GM18502 (cell line): ENCODE data around the gene SAT2.

Experiments used
- ATAC-seq: cut with Tn5 transposase; IDR thresholded peaks from one replicate; pipeline ENCODE4 v1.9.1; 2021; ENCODE audit warnings: mild to moderate bottlenecking; ENCODE audit not compliant: unreplicated experiment, poor library complexity

Gene SAT2

DNA sequence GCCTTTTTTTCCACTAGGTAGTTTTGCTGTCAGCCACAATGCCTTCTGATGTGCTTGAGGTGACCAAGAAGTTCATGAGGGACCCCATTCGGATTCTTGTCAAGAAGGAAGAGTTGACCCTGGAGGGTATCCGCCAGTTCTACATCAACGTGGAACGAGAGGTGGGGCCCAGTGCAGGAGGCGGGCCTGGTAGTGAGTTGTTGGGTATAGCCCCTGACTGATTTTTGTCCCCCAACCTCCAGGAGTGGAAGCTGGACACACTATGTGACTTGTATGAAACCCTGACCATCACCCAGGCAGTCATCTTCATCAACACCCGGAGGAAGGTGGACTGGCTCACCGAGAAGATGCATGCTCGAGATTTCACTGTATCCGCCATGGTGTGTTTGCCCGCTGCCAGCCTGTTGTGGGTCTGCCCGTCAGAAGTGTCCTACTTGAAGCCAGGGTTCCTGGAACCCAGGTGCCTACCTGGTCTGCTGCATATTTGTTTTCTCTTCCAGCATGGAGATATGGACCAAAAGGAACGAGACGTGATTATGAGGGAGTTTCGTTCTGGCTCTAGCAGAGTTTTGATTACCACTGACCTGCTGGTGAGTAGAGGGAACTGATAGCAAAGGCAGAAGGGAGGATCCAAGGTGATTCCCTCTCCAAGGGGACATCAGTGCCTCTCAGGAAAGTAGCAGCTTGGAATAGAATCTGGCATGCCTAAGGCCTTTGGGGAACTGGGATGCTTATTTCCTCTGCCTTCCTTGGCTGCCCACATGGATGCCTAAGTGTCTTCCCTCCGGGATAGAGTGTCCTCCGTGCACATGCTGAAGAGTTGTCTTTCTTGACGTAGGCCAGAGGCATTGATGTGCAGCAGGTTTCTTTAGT, 50.1 kb downstream of the SAT2 start:
- ATAC-seq, result no peak

DNA sequence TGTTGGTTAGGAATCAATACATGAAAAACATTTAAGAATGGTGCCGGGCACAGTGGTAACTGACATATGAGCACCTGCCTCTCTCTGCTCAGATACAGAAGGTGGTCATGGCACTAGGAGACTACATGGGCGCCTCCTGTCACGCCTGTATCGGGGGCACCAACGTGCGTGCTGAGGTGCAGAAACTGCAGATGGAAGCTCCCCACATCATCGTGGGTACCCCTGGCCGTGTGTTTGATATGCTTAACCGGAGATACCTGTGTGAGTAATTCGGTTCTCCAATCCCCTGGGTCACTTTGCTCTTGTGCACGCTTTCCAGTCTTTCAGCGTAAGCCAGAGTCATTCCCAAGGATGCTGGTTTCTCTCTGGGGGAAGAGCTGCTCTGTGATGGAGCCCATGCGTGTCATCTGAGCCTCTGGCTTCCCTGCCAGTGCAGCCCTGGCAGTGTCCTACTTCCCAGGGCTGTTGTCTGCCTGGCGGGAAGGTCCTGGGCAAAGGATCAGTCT, 51.1 kb downstream of the SAT2 start:
- ATAC-seq, result no peak
